ENCODE measurements around the gene ADM2. TPM values are rescaled to one million over a fixed set of nuclear protein-coding genes. Genes with fewer than 3 reads are reported as not detected.
A peak's percentile ranks its signal among the peaks of the same experiment; 100 is the strongest.

Gene ADM2
- total and polyA plus RNA-seq, 2 experiments from 2014 or later, result 0.10 to 0.39 TPM

GRCh38 chr22:50522806-50523438 is 41.6 kb downstream of the ADM2 start:
- Histone ChIP-seq H3K4me1 (ENCODE audit: low read depth) (peaks cover 10% of the 10 kb centered on the region), H3K36me3 (peaks cover 16% of the 10 kb centered on the region), H3K9me3 (ENCODE audit: low read depth) (no peaks in the 10 kb centered on the region), H3K27me3 (no peaks in the 10 kb centered on the region), H3K27ac (no peak overlapping the region), H3K4me3 (no peak overlapping the region)
- DNase-seq (ENCODE audit: low read depth in 1 of 2, low spot score in 1 of 2), result no peak
- TF ChIP-seq, protein P1, sequence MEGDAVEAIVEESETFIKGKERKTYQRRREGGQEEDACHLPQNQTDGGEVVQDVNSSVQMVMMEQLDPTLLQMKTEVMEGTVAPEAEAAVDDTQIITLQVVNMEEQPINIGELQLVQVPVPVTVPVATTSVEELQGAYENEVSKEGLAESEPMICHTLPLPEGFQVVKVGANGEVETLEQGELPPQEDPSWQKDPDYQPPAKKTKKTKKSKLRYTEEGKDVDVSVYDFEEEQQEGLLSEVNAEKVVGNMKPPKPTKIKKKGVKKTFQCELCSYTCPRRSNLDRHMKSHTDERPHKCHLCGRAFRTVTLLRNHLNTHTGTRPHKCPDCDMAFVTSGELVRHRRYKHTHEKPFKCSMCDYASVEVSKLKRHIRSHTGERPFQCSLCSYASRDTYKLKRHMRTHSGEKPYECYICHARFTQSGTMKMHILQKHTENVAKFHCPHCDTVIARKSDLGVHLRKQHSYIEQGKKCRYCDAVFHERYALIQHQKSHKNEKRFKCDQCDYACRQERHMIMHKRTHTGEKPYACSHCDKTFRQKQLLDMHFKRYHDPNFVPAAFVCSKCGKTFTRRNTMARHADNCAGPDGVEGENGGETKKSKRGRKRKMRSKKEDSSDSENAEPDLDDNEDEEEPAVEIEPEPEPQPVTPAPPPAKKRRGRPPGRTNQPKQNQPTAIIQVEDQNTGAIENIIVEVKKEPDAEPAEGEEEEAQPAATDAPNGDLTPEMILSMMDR (IDR thresholded peaks at IDR 0.05; ENCODE audit: low read depth, low read length), result no peak

DNA sequence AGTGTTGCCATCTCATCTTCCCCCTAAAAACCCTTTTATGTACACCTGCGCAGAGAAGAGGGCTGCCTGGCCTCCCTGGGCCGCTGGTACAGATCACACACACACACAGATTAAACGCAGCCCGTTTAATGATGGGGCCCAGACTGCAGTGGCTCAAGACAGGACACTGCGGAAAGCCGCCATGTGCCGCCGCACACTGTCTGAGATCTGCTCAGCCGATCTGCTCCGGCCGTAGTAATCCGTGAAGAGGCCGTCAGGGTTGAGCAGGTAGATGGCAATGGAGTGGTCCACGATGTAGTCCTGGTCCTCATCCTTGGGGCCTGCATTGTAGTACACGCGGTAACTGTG is 42.1 kb downstream of the ADM2 start:
- Histone ChIP-seq H3K27me3 (no peaks in the 10 kb centered on the region), H3K27ac (no peak overlapping the region)

DNA sequence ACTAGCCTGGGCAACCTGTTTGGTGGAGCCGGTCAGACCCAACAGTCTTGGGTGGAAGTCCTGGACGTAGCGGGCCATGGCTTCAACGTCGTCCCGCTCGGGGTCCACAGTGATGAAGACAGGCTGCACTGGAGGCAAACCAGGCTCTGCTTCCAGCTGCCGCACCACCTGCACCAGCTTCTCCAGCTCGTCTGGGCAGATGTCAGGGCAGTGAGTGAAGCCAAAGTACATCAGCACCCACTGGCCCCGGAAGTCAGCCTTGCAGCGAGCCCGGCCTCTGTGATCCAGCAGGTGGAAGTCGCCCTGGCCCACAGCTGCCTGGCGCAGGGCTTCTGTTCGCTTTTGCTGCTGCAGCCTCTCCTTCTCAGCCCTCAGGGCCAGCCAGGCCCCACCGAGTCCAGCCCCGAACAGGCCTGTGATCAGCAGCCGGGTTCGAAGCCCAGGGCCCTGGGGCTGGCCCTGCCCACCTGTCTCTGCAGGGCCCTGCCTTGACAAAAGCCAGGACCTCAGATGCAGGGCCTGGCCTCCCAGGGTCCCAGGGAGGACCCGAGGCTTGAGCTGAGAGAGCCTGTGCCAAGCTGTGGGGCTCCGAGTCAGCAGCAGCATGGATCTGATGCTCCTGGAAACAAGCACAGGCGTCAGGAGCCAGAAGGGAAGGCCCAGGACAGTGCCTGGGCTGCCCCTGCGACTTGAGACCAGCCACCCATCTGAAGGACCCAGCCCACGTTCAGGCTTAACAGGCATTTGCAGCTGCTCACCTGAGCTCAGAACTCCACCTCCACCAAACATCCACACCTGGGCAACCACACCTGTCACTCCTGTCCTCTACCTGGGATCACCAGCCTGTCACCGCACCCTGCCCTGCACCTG is 42.7 kb downstream of the ADM2 start:
- no peaks in the 10 kb centered on the region for H3K9me3 ChIP-seq (ENCODE audit: low read depth)

More for the DNA sequence above, 42.1 kb downstream of the ADM2 start:
- H3K4me3 ChIP-seq, result no peak overlapping the region
- peaks cover 16% of the 10 kb centered on the region for H3K36me3 ChIP-seq
- H3K9me3 ChIP-seq (ENCODE audit: low read depth), result no peaks in the 10 kb centered on the region
- no peak for DNase-seq (ENCODE audit: low read depth in 1 of 2, low spot score in 1 of 2)
- TF ChIP-seq, protein P1 (IDR thresholded peaks at IDR 0.05; ENCODE audit: low read depth, low read length), result no peak
- peaks cover 10% of the 10 kb centered on the region for H3K4me1 ChIP-seq (ENCODE audit: low read depth)

GRCh38 chr22:50524676-50525103 is 43.3 kb downstream of the ADM2 start:
- H3K4me3 ChIP-seq, result peak overlapping the region; percentile 63
- TF ChIP-seq, protein P1 (IDR thresholded peaks at IDR 0.05; ENCODE audit: low read depth, low read length), result no peak
- H3K36me3 ChIP-seq, result peaks cover 9% of the 10 kb centered on the region
- H3K27ac ChIP-seq, result peak overlapping the region; percentile 77
- H3K9me3 ChIP-seq (ENCODE audit: low read depth), result no peaks in the 10 kb centered on the region
- peaks cover 10% of the 10 kb centered on the region for H3K4me1 ChIP-seq (ENCODE audit: low read depth)
- DNase-seq (ENCODE audit: low read depth in 1 of 2, low spot score in 1 of 2), result no peak
- H3K27me3 ChIP-seq, result peaks cover 4% of the 10 kb centered on the region

More for the DNA sequence above, 42.7 kb downstream of the ADM2 start:
- peaks cover 12% of the 10 kb centered on the region for H3K36me3 ChIP-seq
- H3K4me1 ChIP-seq (ENCODE audit: low read depth), result peaks cover 10% of the 10 kb centered on the region
- H3K27ac ChIP-seq, result no peak overlapping the region
- H3K4me3 ChIP-seq, result peak overlapping the region; percentile 63
- TF ChIP-seq, protein P1 (IDR thresholded peaks at IDR 0.05; ENCODE audit: low read depth, low read length), result no peak
- H3K27me3 ChIP-seq, result no peaks in the 10 kb centered on the region
- no peak for DNase-seq (ENCODE audit: low read depth in 1 of 2, low spot score in 1 of 2)

DNA sequence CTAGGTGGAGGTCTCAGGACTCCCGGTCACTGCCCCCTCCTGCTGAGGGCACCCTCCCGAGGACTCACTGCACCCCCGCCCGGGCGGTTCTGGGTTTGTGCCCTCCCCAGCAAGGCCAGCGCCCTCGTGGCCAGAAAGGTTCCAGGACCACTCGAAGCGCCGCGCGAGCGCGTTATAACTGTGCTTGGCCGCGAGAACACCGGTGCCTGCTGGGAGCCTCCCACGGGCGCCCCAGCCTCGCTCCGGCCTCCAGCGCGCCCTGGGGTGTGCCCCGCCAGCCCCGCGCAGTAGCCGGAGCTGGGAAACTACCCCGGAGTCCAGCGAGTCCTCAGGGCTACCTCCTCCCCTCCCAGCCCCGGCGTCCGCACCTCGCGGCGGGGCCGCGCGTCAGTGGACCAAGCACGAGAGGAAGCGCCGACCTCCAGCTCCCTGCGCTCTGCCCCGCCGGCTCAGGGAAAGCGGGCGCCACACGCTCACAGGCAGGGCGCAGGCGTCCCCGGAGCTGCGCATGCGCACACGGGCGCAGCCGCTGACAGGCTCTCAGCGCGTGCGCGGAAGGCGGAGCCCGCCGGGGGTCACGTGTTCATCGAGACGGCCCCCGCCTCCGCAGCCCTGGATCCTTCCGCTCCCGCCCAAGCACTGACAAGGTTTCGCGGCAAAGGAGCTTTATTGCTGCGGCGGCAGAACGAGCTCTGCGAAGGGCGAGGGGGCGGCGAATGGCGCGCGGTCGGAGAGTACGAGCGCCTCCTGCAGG is 43.9 kb downstream of the ADM2 start, which contains the start of gene SCO2:
Gene SCO2, minus strand, starts transcription at position 495 of the 754 bp plus-strand sequence. CDS start 1,187 bp downstream, outside the sequence.
- peaks cover 9% of the 10 kb centered on the region for H3K36me3 ChIP-seq
- H3K4me1 ChIP-seq (ENCODE audit: low read depth), result peaks cover 10% of the 10 kb centered on the region
- H3K9me3 ChIP-seq (ENCODE audit: low read depth), result no peaks in the 10 kb centered on the region
- TF ChIP-seq, protein P1 (IDR thresholded peaks at IDR 0.05; ENCODE audit: low read depth, low read length), result peak; percentile 45
- peak within 1 kb of the TSS; percentile 80 for H3K27ac ChIP-seq
- peak within 1 kb of the TSS; percentile 63 for H3K4me3 ChIP-seq
- peak; percentile 98 to 99 for DNase-seq (ENCODE audit: low read depth in 1 of 2, low spot score in 1 of 2)
- peaks cover 10% of the 10 kb centered on the region for H3K27me3 ChIP-seq

All from cardiac muscle cell (in vitro differentiated cells and primary cell).